GM12873 (cell line): ENCODE data around the gene ADGRV1.
A peak's percentile ranks its signal among the peaks of the same experiment; 100 is the strongest.

Source experiments
- CTCF ChIP-seq: IDR thresholded peaks from 2 replicates; pipeline ENCODE4 v1.5.1; 2012; ENCODE audit warnings: low read depth, mild to moderate bottlenecking, moderate library complexity, low read length, control low read depth; ENCODE audit not compliant: insufficient read depth; ENCODE audit errors: missing control alignments

The ADGRV1 gene

GRCh38 chr5:91176288-91177016 is 617.9 kb downstream of the ADGRV1 start:
- no peak for TF ChIP-seq CTCF

- no peak for TF ChIP-seq CTCF
Measured at GRCh38 chr5:91177085-91177484, 618.5 kb downstream of the ADGRV1 start.

- no peak for TF ChIP-seq CTCF
Measured at GRCh38 chr5:91177639-91178038, 619.0 kb downstream of the ADGRV1 start.

- no peak for TF ChIP-seq CTCF
Measured at GRCh38 chr5:91178461-91178860, 619.9 kb downstream of the ADGRV1 start.

- TF ChIP-seq CTCF: no peak
Measured at GRCh38 chr5:91179018-91179417, 620.4 kb downstream of the ADGRV1 start.

GRCh38 chr5:91180506-91180905 is 621.9 kb downstream of the ADGRV1 start:
- no peak for TF ChIP-seq CTCF

GRCh38 chr5:91182763-91183162 is 624.2 kb downstream of the ADGRV1 start:
- TF ChIP-seq CTCF: peak; percentile 30
